Vagina (tissue), 2 donors: Measurements from ENCODE around the gene CETP.

Experiments
- CTCF ChIP-seq, 3 experiments: fragments of 450-650 bp in 2 of 3; fragments of 200-600 bp in 1 of 3; sonication (generic) in 1 of 3; IDR thresholded peaks; one replicate each; pipeline ENCODE4 v1.5.1; 2017 to 2019; ENCODE audit warnings: antibody characterized with exemption in 3 of 3, mild to moderate bottlenecking in 2 of 3, moderate library complexity in 2 of 3
- POLR2A ChIP-seq, 2 donors: fragments of 450-650 bp; IDR thresholded peaks; one replicate each; pipeline ENCODE4 v1.6.1; 2017; ENCODE audit warnings: antibody characterized with exemption in 2 of 2, mild to moderate bottlenecking in 2 of 2, moderate library complexity in 2 of 2

- TF ChIP-seq CTCF (IDR thresholded peaks at IDR 0.05) (no peak), POLR2A (IDR thresholded peaks at IDR 0.05) (no peak)
These were observed 11.3 kb upstream of the CETP start for GRCh38 chr16:56950455-56950854.
